Brain pericyte (primary cell): ENCODE measurements around the gene SLC46A2.

Source experiments
- DNase-seq: peaks from one replicate; pipeline ENCODE4 v3.0.0-alpha.2; 2012; ENCODE audit warnings: low read depth, low spot score

SLC46A2 gene, protein sequence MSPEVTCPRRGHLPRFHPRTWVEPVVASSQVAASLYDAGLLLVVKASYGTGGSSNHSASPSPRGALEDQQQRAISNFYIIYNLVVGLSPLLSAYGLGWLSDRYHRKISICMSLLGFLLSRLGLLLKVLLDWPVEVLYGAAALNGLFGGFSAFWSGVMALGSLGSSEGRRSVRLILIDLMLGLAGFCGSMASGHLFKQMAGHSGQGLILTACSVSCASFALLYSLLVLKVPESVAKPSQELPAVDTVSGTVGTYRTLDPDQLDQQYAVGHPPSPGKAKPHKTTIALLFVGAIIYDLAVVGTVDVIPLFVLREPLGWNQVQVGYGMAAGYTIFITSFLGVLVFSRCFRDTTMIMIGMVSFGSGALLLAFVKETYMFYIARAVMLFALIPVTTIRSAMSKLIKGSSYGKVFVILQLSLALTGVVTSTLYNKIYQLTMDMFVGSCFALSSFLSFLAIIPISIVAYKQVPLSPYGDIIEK

DNA sequence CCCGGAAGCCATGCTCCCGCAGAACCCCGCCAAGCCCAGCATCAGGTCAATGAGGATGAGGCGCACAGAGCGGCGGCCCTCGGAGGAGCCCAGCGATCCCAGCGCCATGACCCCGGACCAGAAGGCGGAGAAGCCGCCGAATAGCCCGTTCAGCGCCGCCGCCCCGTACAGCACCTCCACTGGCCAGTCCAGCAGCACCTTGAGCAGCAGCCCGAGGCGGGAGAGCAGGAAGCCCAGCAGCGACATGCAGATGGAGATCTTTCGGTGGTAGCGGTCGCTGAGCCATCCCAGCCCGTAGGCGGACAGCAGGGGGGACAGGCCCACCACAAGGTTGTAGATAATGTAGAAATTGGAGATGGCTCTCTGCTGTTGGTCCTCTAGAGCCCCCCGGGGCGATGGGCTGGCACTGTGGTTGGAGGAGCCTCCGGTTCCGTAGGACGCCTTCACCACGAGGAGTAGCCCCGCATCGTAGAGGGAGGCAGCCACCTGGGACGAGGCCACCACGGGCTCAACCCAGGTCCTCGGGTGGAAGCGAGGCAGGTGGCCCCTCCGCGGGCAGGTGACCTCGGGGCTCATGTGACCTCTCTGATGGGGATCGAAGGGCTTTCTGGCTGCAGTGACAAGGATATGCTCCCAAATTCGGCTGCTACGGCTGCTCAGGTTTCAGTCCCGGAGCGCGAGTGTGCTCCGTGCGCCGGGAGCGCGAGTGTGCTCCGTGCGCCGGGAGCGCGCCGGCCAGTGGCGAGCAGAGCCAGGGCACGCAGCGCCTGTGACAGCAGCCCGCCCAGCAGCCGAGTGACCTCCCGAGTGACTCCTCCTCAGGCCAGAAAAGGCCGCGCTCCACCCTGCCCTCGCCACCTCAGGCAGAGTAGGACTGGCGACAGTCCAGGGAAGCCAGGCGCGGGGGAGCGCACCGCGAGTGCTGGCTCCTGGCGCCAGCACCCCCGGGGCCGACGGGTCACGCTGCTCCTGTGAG, at the start of gene SLC46A2:
Gene SLC46A2, minus strand, starts transcription at position 771 of the 976 bp plus-strand sequence. Its CDS starts 195 bp downstream, at position 576.
- no peak for DNase-seq

GRCh38 chr9:112939418-112939817, 48.7 kb upstream of the SLC46A2 start:
- DNase-seq = no peak

DNA sequence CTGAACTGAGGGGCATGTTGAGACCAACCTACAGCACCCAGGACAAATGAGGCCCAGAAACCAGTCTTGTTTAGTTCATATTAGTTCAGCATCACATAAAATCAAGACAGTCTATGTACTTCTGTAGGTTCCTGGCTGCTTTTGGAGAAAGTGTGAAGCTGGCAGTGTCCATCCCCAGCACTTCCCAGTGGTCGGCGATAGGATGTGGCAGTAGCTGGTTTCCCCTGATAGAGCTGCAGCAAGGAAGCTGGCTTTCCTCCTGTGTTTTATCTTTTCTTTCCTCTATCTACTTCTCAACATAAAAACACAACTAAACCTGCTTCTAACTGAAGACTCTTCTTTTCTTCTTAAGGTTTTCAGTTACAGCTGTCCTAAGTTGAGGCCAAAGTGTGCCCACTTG, 43.0 kb upstream of the SLC46A2 start:
- no peak for DNase-seq

DNA sequence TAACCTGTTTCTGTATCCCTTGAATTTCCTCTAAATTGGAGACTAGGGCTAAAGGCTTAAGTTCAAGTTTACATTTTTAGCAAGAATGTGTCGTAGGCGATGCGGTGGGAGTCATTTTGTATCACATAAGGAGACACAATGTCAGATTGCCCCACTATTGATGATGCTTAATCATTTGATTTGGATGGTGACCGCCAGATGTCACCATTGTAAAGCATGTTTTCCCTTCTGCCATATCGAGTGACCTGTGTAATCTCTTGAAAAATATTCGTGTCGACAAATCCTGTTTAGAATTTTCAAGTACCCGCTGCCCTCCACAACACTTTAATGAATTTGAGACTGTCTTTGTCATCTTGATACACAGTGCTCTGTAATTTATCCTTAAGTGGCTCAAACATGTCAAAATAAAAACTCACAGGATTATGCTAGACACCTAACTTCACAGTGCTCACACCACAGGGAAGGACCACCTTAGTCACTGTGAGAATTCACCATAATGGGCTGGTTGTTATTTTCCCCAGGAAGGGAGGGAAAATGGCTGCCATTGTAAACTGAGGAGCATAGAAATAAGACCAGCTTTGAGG, 34.5 kb upstream of the SLC46A2 start:
- no peak for DNase-seq

DNA sequence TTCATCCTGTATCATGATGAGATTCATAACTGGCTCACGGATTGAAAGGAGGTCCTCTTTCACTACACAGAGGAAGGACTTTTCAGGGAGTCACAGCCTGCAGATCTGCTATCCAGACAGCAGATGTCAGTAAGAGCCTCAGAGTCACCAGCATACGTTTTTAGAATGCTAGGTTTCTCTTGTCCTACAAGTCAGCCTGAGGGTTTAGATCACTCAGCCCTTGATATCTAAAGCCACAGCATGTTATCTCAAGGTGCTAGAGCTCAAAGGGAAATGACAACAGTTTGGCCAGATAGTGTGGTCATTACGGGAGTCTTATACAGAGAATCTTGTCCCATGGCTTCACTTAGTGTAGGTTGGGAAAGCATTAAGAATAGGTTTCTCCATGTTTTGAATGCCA, 30.9 kb upstream of the SLC46A2 start:
- no peak for DNase-seq

DNA sequence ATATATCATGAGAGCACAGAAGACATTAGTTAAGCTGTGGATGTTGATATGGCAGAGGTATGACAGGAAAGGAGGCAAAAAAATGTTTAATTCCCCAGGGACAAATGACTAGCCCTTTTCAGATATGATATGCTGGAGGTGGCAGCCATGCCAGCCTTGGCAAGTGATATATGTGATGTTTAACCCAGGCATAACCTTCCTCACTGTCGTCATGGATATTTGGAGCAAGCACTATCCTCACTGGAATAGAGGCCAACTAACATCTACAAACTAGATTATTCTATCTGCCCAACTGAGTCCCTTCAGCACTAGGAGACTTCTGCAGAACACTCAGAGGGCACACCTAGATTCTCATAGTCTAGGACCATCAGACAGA, 27.3 kb upstream of the SLC46A2 start:
- DNase-seq = no peak

- DNase-seq = no peak
Measured at GRCh38 chr9:112917047-112917986, 26.6 kb upstream of the SLC46A2 start.

DNA sequence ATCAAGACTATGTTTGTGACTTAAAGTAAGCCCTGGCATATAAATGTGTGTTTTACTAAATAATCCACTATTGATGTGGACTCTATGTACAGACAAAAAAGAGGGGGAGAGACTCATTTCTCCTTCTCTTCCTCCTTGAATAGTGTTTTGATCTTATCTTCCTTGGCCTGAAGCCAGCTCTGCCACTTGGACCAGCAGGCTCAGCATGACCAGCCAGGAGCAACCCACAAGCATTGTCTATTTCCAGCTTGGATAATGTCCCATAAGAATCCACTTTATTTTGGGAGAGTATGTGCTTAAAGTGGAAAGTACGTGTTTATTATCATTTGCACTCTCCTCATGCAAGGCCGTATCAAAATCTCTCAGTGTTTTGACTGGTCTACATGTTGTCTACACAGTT, 23.8 kb upstream of the SLC46A2 start:
- no peak for DNase-seq

- no peak for DNase-seq
Measured at GRCh38 chr9:112913326-112913725, 22.6 kb upstream of the SLC46A2 start.

- DNase-seq = no peak
Measured at GRCh38 chr9:112912636-112913035, 22.0 kb upstream of the SLC46A2 start.

- no peak for DNase-seq
Measured at GRCh38 chr9:112911736-112912135, 21.1 kb upstream of the SLC46A2 start.

- DNase-seq = no peak
Measured at GRCh38 chr9:112905084-112905483, 14.4 kb upstream of the SLC46A2 start.

DNA sequence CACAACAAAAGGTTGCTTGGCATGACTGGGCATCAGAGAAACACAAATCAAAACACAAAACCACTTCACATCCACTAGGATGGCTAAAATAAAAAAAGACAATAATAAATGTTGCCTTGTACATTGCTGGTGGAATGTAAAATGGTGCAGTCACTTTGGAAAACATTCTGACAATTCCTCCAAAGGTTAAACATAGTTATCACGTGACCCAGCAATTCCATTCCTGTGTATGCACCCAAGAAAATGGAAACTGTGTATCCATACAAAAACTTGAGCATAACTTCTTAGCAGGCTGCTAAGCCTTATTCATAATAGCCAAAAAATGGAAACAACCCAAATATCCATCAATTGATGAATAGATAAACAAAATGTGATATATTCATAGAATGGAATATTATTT, 10.2 kb upstream of the SLC46A2 start:
- DNase-seq = no peak

- no peak for DNase-seq
Measured at GRCh38 chr9:112900488-112900887, 9.8 kb upstream of the SLC46A2 start.

GRCh38 chr9:112898872-112899311, 8.2 kb upstream of the SLC46A2 start:
- DNase-seq = no peak

GRCh38 chr9:112896131-112896530, 5.5 kb upstream of the SLC46A2 start:
- DNase-seq = no peak

DNA sequence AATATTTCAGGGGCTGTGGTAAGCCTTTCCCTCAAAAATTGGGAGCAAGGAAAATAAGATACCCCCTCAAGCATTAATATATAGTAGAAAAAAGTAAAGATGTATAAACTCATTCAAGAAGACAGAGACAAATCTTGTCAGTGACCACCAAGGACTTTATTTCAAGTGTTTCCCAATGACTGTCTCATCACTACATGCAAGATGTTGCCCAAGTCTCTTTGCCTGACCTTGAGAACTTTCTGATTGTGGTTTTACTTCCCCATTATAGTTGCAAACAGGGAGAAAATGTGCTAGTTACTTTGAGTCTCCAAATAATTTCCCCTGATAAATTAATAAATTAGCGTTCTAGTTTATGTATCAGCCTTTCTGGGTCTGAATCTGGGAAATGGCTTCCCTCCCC, 4.0 kb upstream of the SLC46A2 start:
- no peak for DNase-seq

- no peak for DNase-seq
Measured at GRCh38 chr9:112894041-112894440, 3.4 kb upstream of the SLC46A2 start.

DNA sequence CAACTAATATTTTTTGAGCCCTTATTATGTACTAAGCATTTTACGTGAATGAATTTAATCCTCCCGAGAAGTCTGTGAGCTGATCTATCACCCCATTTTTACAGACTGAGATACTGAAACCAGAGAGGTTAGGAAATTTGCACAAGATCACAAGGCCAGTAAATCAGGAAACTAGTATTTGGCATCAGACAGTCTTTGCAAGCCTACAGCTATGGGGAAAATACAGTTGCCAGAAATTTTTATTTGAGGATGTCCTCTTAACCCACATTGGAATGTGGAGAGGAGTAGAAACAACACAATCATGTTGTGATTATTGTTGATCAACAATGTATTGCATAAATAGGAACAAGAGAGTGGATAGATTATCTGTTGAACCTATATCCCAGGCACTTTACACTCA, 2.3 kb upstream of the SLC46A2 start:
- DNase-seq = no peak

DNA sequence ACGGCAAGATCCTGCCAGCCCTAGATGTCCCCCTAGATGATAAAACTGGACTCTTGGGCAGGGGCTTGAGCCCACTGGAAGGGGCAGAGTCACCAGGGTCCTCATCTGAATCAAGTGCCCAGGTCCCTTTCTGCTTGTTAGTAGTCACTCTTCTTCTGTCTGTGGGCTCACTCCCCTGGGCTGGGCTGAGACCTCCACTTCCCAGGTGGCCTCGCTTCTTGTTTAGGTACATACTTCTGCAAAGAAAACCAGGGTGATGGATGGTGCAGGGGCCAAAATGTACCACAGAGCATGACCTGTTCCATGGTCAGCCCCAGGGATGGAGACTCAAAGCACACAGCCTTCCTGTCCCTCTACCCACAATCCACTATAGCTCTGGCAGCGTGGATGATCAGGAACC, 845 bp upstream of the SLC46A2 start:
- no peak for DNase-seq

GRCh38 chr9:112887381-112887780, 3.3 kb downstream of the SLC46A2 start:
- no peak for DNase-seq
